HL-60 (cell line): ENCODE measurements around the gene IL1R1.

ENCODE experiments used
- DNase-seq, 2 experiments: peaks; one replicate each; pipeline ENCODE4 v3.0.0-alpha.2; 2010 to 2020; ENCODE audit warnings: low read depth in 1 of 2, low spot score in 1 of 2
- H3K27ac ChIP-seq: fragments of 250-450 bp; sonication (Bioruptor Pico); replicated peaks from 2 replicates; pipeline ENCODE4 v1.5.1; 2020; ENCODE audit warnings: mild to moderate bottlenecking, moderate library complexity
- H3K27me3 ChIP-seq: fragments of 250-450 bp; sonication (Bioruptor Pico); 2 replicates; pipeline ENCODE4 v1.5.1; 2021; ENCODE audit warnings: mild to moderate bottlenecking, moderate library complexity; ENCODE audit not compliant: insufficient read depth, poor library complexity, severe bottlenecking
- H3K4me3 ChIP-seq: replicated peaks from 2 replicates; pipeline ENCODE4 v1.5.1; 2011; ENCODE audit warnings: mild to moderate bottlenecking, control low read depth, low read length; ENCODE audit not compliant: insufficient read depth
- CTCF ChIP-seq: IDR thresholded peaks from one replicate; pipeline ENCODE4 v1.5.1; 2011; ENCODE audit warnings: low read length, control low read depth, inconsistent platforms; ENCODE audit not compliant: insufficient read depth
- GABPA ChIP-seq: IDR thresholded peaks from 2 replicates; pipeline ENCODE4 v1.6.1; 2012; ENCODE audit warnings: low read depth
- POLR2AphosphoS5 ChIP-seq: IDR thresholded peaks from 2 replicates; pipeline ENCODE4 v1.6.1; 2012; ENCODE audit warnings: low read depth
- SPI1 ChIP-seq: IDR thresholded peaks from 2 replicates; pipeline ENCODE4 v1.6.1; 2012; ENCODE audit warnings: low read depth, mild to moderate bottlenecking, borderline replicate concordance
- TF ChIP-seq, protein P1 (sequence below): IDR thresholded peaks from 2 replicates; pipeline ENCODE4 v1.6.1; 2012; ENCODE audit warnings: low read depth; ENCODE audit not compliant: insufficient replicate concordance

The IL1R1 gene

DNA sequence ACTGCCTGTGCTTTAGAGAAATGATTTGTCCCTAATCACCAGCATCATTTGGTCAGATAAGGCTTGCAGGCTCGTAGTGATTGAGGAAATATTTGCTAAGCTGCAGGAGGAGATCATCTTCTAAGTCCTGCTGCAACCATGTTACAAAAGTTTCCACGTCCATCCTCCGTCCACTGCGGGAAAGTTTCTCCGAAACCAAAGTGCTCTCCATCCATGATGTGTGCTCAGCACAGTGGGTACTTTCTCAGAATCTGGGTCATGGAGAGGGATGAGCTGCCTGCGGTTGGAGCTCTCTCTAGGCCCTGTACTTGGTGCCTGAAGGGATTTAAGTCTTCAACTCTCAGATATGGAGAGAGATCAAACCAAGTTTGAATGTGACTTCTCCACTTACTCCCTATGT is 83.6 kb downstream of the IL1R1 start:
- H3K4me3 ChIP-seq, result no peak overlapping the region
- no peak overlapping the region for H3K27ac ChIP-seq
- no peak for DNase-seq
- no peaks in the 10 kb centered on the region for H3K27me3 ChIP-seq
- no peak for TF ChIP-seq POLR2AphosphoS5
- TF ChIP-seq GABPA, result no peak
- TF ChIP-seq, protein P1, sequence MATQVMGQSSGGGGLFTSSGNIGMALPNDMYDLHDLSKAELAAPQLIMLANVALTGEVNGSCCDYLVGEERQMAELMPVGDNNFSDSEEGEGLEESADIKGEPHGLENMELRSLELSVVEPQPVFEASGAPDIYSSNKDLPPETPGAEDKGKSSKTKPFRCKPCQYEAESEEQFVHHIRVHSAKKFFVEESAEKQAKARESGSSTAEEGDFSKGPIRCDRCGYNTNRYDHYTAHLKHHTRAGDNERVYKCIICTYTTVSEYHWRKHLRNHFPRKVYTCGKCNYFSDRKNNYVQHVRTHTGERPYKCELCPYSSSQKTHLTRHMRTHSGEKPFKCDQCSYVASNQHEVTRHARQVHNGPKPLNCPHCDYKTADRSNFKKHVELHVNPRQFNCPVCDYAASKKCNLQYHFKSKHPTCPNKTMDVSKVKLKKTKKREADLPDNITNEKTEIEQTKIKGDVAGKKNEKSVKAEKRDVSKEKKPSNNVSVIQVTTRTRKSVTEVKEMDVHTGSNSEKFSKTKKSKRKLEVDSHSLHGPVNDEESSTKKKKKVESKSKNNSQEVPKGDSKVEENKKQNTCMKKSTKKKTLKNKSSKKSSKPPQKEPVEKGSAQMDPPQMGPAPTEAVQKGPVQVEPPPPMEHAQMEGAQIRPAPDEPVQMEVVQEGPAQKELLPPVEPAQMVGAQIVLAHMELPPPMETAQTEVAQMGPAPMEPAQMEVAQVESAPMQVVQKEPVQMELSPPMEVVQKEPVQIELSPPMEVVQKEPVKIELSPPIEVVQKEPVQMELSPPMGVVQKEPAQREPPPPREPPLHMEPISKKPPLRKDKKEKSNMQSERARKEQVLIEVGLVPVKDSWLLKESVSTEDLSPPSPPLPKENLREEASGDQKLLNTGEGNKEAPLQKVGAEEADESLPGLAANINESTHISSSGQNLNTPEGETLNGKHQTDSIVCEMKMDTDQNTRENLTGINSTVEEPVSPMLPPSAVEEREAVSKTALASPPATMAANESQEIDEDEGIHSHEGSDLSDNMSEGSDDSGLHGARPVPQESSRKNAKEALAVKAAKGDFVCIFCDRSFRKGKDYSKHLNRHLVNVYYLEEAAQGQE, result no peak
- TF ChIP-seq CTCF, result no peak
- TF ChIP-seq SPI1, result no peak

DNA sequence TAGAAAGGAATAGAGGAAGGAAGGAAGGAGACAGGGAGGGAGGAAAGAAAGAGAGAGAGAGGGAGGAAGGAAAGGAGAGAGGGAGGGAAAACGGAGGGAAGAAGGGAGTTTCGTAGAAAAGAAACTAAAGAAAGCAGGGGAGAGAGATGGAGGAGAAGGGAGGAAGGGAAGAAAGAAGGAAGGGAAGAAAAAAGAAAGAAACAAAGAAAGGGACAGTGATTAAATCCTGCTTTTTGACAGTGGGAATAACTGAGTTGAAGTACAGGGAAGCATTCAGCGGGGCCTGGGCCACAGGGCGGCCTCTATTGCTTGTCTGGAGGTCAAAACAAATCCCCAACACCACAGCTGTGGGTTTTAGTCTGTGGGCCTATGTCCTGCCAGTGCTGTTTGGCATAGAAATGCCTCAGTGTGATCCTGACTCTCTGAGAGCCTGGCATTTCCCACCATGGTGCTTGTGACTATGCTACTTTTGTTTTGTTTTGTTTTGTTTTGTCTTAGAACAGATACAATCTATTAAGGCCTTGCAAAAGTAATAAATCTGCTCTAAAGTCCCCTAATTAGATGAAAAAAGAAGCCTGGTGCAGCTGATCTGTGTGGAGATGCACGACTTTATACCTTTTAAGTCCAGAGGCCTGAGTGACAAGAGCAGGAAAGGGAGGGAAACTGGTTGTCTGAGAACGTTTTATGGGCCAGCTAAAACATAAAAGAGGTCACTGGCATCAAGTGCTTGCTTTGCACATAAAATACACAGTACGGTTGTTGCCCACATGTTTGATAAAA is 84.3 kb downstream of the IL1R1 start:
- TF ChIP-seq GABPA (no peak), CTCF (no peak), SPI1 (no peak), POLR2AphosphoS5 (no peak)
- TF ChIP-seq, protein P1, result no peak
- no peaks in the 10 kb centered on the region for H3K27me3 ChIP-seq
- peak overlapping the region; percentile 53 for H3K27ac ChIP-seq
- DNase-seq, result no peak
- H3K4me3 ChIP-seq, result no peak overlapping the region

- Histone ChIP-seq H3K27me3 (no peaks in the 10 kb centered on the region), H3K27ac (no peak overlapping the region), H3K4me3 (no peak overlapping the region)
- TF ChIP-seq SPI1, result no peak
- no peak for TF ChIP-seq POLR2AphosphoS5
- TF ChIP-seq GABPA, result no peak
- no peak for DNase-seq
Measured at GRCh38 chr2:102229141-102229769, 86.7 kb downstream of the IL1R1 start.
